Neural crest cell (in vitro differentiated cells): ENCODE results near the gene OR4D2. TPM values are rescaled to one million over a fixed set of nuclear protein-coding genes. Genes with fewer than 3 reads are reported as not detected.

Experiments used
- DNase-seq: peaks from one replicate; pipeline ENCODE4 v3.0.0; 2021; ENCODE audit warnings: low read depth, mixed read lengths, low spot score
- H3K27ac Mint-ChIP-seq: one replicate; pipeline ENCODE4 v1.8.0; 2021; ENCODE audit warnings: mild to moderate bottlenecking, mixed read lengths; ENCODE audit not compliant: unreplicated experiment
- H3K27me3 Mint-ChIP-seq: 2 replicates; pipeline ENCODE4 v1.8.0; 2021; ENCODE audit warnings: low read depth, mild to moderate bottlenecking, mixed read lengths
- H3K36me3 Mint-ChIP-seq: 2 replicates; pipeline ENCODE4 v1.8.0; 2021; ENCODE audit warnings: low read depth, mild to moderate bottlenecking, mixed read lengths
- H3K4me1 Mint-ChIP-seq: 2 replicates; pipeline ENCODE4 v1.8.0; 2021; ENCODE audit warnings: mixed read lengths
- H3K4me3 Mint-ChIP-seq: one replicate; pipeline ENCODE4 v1.8.0; 2021; ENCODE audit warnings: mild to moderate bottlenecking, mixed read lengths
- H3K9me3 Mint-ChIP-seq: 2 replicates; pipeline ENCODE4 v1.8.0; 2021; ENCODE audit warnings: mixed read lengths
- total RNA-seq: library from RNA; stranded (reverse); gene quantifications from 2 replicates; pipeline ENCODE4 v1.2.1, GENCODE V29; 2021
- TF ChIP-seq, protein P1 (sequence below): fragments of 200-600 bp; sonication (generic); conservative IDR thresholded peaks from 2 replicates; pipeline ENCODE4 v1.5.0; 2021; ENCODE audit warnings: antibody characterized with exemption, mild to moderate bottlenecking

Gene OR4D2
- total RNA-seq, 1 donor from 2014 or later: not detected

DNA sequence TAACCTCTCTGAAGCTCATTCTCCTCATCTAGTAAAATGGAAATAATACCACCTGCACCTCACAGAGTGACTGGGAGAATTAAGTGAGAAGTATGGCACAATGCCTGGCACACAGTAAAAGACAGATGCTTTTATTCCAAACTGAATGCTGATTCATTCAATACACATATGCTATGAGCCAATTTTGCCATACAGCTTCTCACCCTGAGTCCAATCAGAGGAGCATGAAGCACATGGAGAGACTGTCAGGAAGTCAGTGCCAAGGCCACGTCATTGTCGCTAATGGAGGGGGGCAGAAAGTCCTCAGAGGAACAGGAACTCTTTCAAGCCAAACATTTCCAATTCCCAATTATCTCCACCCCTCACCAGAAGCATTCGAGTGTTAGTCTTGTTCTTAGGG, 40.7 kb downstream of the OR4D2 start:
- Mint-ChIP-seq H3K36me3 (peaks cover 13% of the 10 kb centered on the region), H3K9me3 (no peaks in the 10 kb centered on the region), H3K27me3 (no peaks in the 10 kb centered on the region), H3K4me3 (no peak overlapping the region), H3K4me1 (no peaks in the 10 kb centered on the region), H3K27ac (no peak overlapping the region)
- TF ChIP-seq, protein P1, sequence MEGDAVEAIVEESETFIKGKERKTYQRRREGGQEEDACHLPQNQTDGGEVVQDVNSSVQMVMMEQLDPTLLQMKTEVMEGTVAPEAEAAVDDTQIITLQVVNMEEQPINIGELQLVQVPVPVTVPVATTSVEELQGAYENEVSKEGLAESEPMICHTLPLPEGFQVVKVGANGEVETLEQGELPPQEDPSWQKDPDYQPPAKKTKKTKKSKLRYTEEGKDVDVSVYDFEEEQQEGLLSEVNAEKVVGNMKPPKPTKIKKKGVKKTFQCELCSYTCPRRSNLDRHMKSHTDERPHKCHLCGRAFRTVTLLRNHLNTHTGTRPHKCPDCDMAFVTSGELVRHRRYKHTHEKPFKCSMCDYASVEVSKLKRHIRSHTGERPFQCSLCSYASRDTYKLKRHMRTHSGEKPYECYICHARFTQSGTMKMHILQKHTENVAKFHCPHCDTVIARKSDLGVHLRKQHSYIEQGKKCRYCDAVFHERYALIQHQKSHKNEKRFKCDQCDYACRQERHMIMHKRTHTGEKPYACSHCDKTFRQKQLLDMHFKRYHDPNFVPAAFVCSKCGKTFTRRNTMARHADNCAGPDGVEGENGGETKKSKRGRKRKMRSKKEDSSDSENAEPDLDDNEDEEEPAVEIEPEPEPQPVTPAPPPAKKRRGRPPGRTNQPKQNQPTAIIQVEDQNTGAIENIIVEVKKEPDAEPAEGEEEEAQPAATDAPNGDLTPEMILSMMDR: no peak
- DNase-seq: no peak

DNA sequence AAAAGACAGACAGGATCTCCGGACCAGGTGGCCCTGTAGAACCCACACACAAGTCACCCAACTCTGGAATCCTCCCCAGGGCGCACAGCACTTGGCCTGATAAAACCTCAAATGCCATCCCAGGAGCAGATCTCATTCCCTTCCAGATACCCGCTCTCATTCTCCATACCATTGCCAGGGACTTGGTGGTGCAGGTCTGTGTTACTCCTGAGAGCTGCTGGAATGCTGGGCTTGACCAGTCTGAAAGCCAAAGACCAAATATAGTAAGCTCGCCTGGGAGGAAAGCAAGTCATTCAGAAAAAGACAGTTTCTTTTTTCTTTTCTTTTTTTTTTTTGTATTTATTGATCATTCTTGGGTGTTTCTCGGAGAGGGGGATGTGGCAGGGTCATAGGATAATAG, 41.6 kb downstream of the OR4D2 start:
- TF ChIP-seq, protein P1: no peak
- Mint-ChIP-seq H3K27ac (no peak overlapping the region), H3K27me3 (no peaks in the 10 kb centered on the region), H3K4me1 (no peaks in the 10 kb centered on the region), H3K36me3 (peaks cover 13% of the 10 kb centered on the region), H3K4me3 (no peak overlapping the region), H3K9me3 (no peaks in the 10 kb centered on the region)
- DNase-seq: no peak

DNA sequence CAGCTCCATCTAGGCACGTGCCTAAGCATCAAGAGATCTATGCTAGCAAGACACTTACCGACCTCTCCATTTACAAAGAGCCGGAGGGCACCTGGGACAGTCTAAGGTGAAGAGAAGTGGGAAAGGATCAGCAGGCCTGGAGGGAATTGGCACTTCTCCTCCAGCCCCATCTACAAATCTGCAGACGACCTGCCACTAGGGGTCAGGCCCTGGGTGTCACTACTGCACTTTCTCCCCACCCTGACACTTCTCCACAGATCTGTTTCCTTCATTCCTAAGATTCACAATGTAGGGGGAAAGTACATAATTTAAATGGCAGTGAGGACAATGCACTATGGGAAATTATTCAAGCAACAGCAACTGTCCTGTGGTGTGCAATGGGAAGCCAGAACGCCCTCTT, 44.1 kb downstream of the OR4D2 start:
- H3K4me1 Mint-ChIP-seq: no peaks in the 10 kb centered on the region
- peaks cover 13% of the 10 kb centered on the region for H3K36me3 Mint-ChIP-seq
- DNase-seq: no peak
- H3K27me3 Mint-ChIP-seq: no peaks in the 10 kb centered on the region
- H3K4me3 Mint-ChIP-seq: no peak overlapping the region
- no peak overlapping the region for H3K27ac Mint-ChIP-seq
- TF ChIP-seq, protein P1: no peak
- no peaks in the 10 kb centered on the region for H3K9me3 Mint-ChIP-seq

DNA sequence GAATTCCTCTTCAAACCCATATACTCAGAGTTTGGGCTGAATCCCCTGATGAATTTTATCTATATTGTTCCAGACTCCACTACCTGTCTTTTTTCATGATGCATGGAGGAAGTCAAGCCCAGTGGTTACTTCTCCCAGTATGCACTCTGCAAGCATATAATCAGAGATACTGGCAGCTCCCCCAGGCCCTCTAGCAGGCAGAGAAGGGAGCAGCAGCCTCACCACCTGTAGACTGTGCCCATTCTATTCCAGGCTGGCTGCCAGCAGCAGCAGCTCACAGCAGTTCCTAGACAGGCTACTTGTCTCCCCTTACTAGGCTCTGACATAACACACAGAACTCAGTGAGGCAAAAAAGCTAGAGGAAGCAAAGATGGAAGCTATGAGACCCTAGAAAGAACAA, 48.9 kb downstream of the OR4D2 start:
- no peaks in the 10 kb centered on the region for H3K27me3 Mint-ChIP-seq
- H3K4me3 Mint-ChIP-seq: no peak overlapping the region
- TF ChIP-seq, protein P1: no peak
- H3K9me3 Mint-ChIP-seq: no peaks in the 10 kb centered on the region
- peaks cover 6% of the 10 kb centered on the region for H3K36me3 Mint-ChIP-seq
- DNase-seq: no peak
- H3K4me1 Mint-ChIP-seq: peaks cover 14% of the 10 kb centered on the region
- no peak overlapping the region for H3K27ac Mint-ChIP-seq

DNA sequence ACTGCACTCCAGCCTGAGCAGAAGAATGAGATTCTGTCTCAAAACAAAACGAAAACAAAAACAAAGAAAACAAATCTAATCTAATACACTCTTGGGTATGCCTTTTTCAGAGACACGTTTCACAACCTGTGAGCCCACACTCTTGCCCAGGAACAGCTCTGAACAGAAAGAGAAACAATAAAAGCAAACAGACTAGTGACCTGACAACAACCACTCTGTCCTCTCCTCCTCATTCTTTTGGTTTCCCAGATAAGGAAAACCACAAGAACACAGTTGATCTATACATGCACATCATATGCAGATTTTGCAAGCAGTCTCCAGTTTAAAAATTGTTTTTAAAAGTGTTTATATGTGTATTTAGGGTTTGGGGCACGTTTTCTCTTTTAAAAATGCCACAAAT, 51.0 kb downstream of the OR4D2 start:
- H3K4me3 Mint-ChIP-seq: peak overlapping the region; percentile 74
- no peaks in the 10 kb centered on the region for H3K9me3 Mint-ChIP-seq
- H3K27ac Mint-ChIP-seq: peak overlapping the region; percentile 27
- TF ChIP-seq, protein P1: no peak
- DNase-seq: no peak
- H3K36me3 Mint-ChIP-seq: peaks cover 3% of the 10 kb centered on the region
- H3K4me1 Mint-ChIP-seq: peaks cover 14% of the 10 kb centered on the region
- H3K27me3 Mint-ChIP-seq: peaks cover 15% of the 10 kb centered on the region
